ENCODE results near the gene DGAT2L6. TPM values are rescaled to one million over a fixed set of nuclear protein-coding genes. Genes with fewer than 3 reads are reported as not detected.

Gene DGAT2L6
- total RNA-seq, 1 experiment from 2014 or later, result not detected

DNA sequence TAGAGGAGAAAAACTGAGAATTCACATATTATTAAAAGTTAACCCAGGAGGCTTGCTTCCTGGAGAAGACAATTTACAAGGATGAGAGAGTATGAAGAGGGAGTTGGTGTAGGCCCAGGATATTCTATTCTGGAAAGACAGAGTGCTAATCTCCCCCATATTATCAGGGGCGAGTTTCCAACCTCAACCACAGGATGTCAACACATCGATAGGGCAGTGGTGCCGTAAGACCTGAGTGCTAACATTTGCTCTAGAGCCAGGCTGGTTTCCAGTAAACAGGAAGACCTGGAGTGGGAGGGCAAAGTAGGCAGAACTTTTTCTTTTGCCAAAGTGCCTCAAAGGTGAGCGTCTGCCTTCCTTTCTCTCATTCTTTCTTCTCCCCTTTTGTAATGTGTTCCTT lies 54.4 kb downstream of the DGAT2L6 start:
- Histone ChIP-seq H3K4me1 (ENCODE audit: insufficient read depth, low read length) (no peaks in the 10 kb centered on the region; the same call in 1 of the 2 replicates), H3K9ac (ENCODE audit: low read length) (no peak overlapping the region), H3K4me3 (ENCODE audit: low read length) (no peak overlapping the region), H3K79me2 (ENCODE audit: low read length) (no peaks in the 10 kb centered on the region), H3F3A (ENCODE audit: low read length, unreplicated experiment) (no peaks in the 10 kb centered on the region), H3K27ac (ENCODE audit: low read length) (no peak overlapping the region), H3K36me3 (ENCODE audit: low read depth, low read length) (no peaks in the 10 kb centered on the region), H3K9me3 (ENCODE audit: low read length) (no peaks in the 10 kb centered on the region), H2AFZ (ENCODE audit: low read length) (0 out of 2 replicates have a peak overlapping the region, but pooled peaks have one; percentile 3), H3K27me3 (ENCODE audit: low read length) (no peaks in the 10 kb centered on the region), H4K20me1 (ENCODE audit: low read length) (no peaks in the 10 kb centered on the region), H3K4me2 (ENCODE audit: low read length) (no peak overlapping the region), H3K9me2 (replicated peaks; ENCODE audit: low read length) (no peaks in the 10 kb centered on the region)
- DNase-seq (peak; percentile 19), ATAC-seq (no peak)
- POLR2A ChIA-PET (ENCODE audit: unreplicated experiment), result no interaction called here
- no TSS peak for BruUV-seq (replicated peaks)
- TF ChIP-seq EZH2 (IDR thresholded peaks at IDR 0.05; ENCODE audit: low read length, unreplicated experiment) (no peak), EZH2phosphoT487 (IDR thresholded peaks at IDR 0.05; ENCODE audit: borderline replicate concordance, low read length) (no peak)
- TF ChIP-seq, protein P1, sequence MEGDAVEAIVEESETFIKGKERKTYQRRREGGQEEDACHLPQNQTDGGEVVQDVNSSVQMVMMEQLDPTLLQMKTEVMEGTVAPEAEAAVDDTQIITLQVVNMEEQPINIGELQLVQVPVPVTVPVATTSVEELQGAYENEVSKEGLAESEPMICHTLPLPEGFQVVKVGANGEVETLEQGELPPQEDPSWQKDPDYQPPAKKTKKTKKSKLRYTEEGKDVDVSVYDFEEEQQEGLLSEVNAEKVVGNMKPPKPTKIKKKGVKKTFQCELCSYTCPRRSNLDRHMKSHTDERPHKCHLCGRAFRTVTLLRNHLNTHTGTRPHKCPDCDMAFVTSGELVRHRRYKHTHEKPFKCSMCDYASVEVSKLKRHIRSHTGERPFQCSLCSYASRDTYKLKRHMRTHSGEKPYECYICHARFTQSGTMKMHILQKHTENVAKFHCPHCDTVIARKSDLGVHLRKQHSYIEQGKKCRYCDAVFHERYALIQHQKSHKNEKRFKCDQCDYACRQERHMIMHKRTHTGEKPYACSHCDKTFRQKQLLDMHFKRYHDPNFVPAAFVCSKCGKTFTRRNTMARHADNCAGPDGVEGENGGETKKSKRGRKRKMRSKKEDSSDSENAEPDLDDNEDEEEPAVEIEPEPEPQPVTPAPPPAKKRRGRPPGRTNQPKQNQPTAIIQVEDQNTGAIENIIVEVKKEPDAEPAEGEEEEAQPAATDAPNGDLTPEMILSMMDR (conservative IDR thresholded peaks at IDR 0.05; ENCODE audit: low read depth, low read length), result no peak
- CTCF ChIA-PET, result no interaction called here
- intact Hi-C loops (cut with micrococcal nuclease), result no loop called here

DNA sequence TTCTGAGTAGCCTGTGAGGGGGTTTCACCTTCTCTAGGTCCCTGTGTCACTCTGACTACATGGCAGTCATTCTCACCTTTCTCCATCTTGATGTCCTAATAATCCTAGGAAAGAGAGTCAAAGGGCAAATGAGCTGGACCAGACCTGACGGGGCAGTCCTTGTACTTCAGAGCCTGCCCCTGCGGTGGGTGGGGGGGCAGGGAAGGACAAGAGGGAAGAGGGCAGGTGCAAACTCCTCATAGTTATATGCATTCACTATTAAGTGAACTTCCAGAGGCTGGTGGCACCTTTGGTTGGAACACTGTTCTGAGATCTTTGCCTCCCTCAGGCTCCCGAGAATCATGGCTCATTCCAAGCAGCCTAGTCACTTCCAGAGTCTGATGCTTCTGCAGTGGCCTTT lies 57.1 kb downstream of the DGAT2L6 start, which contains the start of gene AWAT1:
Gene AWAT1 (plus strand): TSS at position 301 of the 400 bp plus-strand sequence. CDS start 41 bp downstream, at position 342.
- Histone ChIP-seq H3K4me2 (ENCODE audit: low read length) (no peak within 1 kb of the TSS), H2AFZ (ENCODE audit: low read length) (no peak within 1 kb of the TSS), H3K36me3 (ENCODE audit: low read depth, low read length) (no peaks in the 10 kb centered on the region), H3K9me2 (replicated peaks; ENCODE audit: low read length) (no peaks in the 10 kb centered on the region), H4K20me1 (ENCODE audit: low read length) (no peaks in the 10 kb centered on the region), H3F3A (ENCODE audit: low read length, unreplicated experiment) (no peaks in the 10 kb centered on the region), H3K79me2 (ENCODE audit: low read length) (no peaks in the 10 kb centered on the region), H3K4me3 (ENCODE audit: low read length) (no peak within 1 kb of the TSS), H3K9ac (ENCODE audit: low read length) (no peak within 1 kb of the TSS), H3K4me1 (ENCODE audit: insufficient read depth, low read length) (peaks cover 6% of the 10 kb centered on the region), H3K27me3 (ENCODE audit: low read length) (no peaks in the 10 kb centered on the region), H3K9me3 (ENCODE audit: low read length) (no peaks in the 10 kb centered on the region), H3K27ac (ENCODE audit: low read length) (no peak within 1 kb of the TSS)
- CTCF ChIA-PET, result no interaction called here
- BruUV-seq (replicated peaks), result no TSS peak
- intact Hi-C loops (cut with micrococcal nuclease), result no loop called here
- DNase-seq (peak; percentile 20), ATAC-seq (no peak)
- POLR2A ChIA-PET (ENCODE audit: unreplicated experiment), result no interaction called here
- TF ChIP-seq, protein P1 (conservative IDR thresholded peaks at IDR 0.05; ENCODE audit: low read depth, low read length), result no peak
- TF ChIP-seq EZH2 (IDR thresholded peaks at IDR 0.05; ENCODE audit: low read length, unreplicated experiment) (no peak), EZH2phosphoT487 (IDR thresholded peaks at IDR 0.05; ENCODE audit: borderline replicate concordance, low read length) (no peak)

DNA sequence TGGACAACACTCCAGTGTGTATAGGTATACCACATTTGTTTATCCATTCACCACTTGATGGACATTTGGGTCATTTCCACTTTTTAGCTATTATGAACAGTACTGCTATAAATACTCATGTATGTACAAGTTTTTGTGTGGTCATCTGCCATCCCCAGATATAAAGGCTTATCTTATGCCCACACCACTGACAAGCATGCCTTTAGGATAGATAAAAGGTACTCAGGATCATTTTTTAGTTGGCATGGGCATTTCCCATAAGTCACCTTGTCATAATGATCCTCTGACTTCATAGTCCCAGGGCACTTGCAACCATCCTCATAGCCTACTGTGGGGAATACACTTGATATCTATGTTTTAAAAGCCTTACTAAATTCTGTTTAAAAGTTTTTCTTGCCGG lies 63.5 kb downstream of the DGAT2L6 start:
- Histone ChIP-seq H3K4me3 (ENCODE audit: low read length) (no peak overlapping the region), H3K4me1 (ENCODE audit: insufficient read depth, low read length) (peaks cover 6% of the 10 kb centered on the region), H3K27ac (ENCODE audit: low read length) (no peak overlapping the region), H4K20me1 (ENCODE audit: low read length) (no peaks in the 10 kb centered on the region), H3F3A (ENCODE audit: low read length, unreplicated experiment) (no peaks in the 10 kb centered on the region), H3K9ac (ENCODE audit: low read length) (no peak overlapping the region), H3K27me3 (ENCODE audit: low read length) (no peaks in the 10 kb centered on the region), H3K9me3 (ENCODE audit: low read length) (no peaks in the 10 kb centered on the region), H2AFZ (ENCODE audit: low read length) (no peak overlapping the region), H3K4me2 (ENCODE audit: low read length) (no peak overlapping the region), H3K79me2 (ENCODE audit: low read length) (no peaks in the 10 kb centered on the region), H3K9me2 (replicated peaks; ENCODE audit: low read length) (no peaks in the 10 kb centered on the region), H3K36me3 (ENCODE audit: low read depth, low read length) (no peaks in the 10 kb centered on the region)
- BruUV-seq (replicated peaks), result no TSS peak
- ChIA-PET CTCF (no interaction called here), POLR2A (ENCODE audit: unreplicated experiment) (no interaction called here)
- DNase-seq, result no peak
- ATAC-seq, result no peak
- TF ChIP-seq EZH2 (IDR thresholded peaks at IDR 0.05; ENCODE audit: low read length, unreplicated experiment), result no peak
- TF ChIP-seq, protein P1 (conservative IDR thresholded peaks at IDR 0.05; ENCODE audit: low read depth, low read length), result no peak
- TF ChIP-seq EZH2phosphoT487 (IDR thresholded peaks at IDR 0.05; ENCODE audit: borderline replicate concordance, low read length), result no peak
- intact Hi-C loops (cut with micrococcal nuclease), result no loop called here

All from PC-3 (cell line).